GM23248 (cell line): ENCODE results near the gene C8G. TPM values are rescaled to one million over a fixed set of nuclear protein-coding genes. Genes with fewer than 3 reads are reported as not detected.

Experiments used
- DNase-seq: peaks from one replicate; pipeline ENCODE4 v3.0.0-alpha.2; 2015
- H2AFZ ChIP-seq: fragments of 200-600 bp; sonication (generic); 2 replicates; pipeline ENCODE4 v1.6.1; 2016; ENCODE audit warnings: antibody characterized with exemption
- H3F3A ChIP-seq: fragments of 200-600 bp; sonication (generic); 2 replicates; pipeline ENCODE4 v1.6.1; 2016; ENCODE audit warnings: mild to moderate bottlenecking, antibody characterized with exemption, mixed run types; ENCODE audit not compliant: insufficient read depth
- H3K27ac ChIP-seq: fragments of 200-600 bp; sonication (generic); 2 replicates; pipeline ENCODE4 v1.5.1; 2016; ENCODE audit warnings: mild to moderate bottlenecking
- H3K27me3 ChIP-seq: fragments of 200-600 bp; sonication (generic); replicated peaks from 2 replicates; pipeline ENCODE4 v1.6.1; 2016; ENCODE audit warnings: mild to moderate bottlenecking; ENCODE audit not compliant: insufficient read depth
- H3K36me3 ChIP-seq: fragments of 200-600 bp; sonication (generic); 2 replicates; pipeline ENCODE4 v1.6.1; 2016; ENCODE audit warnings: low read depth, mild to moderate bottlenecking
- H3K4me1 ChIP-seq: fragments of 200-600 bp; sonication (generic); 2 replicates; pipeline ENCODE4 v1.6.1; 2016; ENCODE audit warnings: mild to moderate bottlenecking; ENCODE audit not compliant: insufficient read depth
- H3K4me2 ChIP-seq: fragments of 200-600 bp; sonication (generic); one replicate; pipeline ENCODE4 v1.6.1; 2016; ENCODE audit warnings: mild to moderate bottlenecking; ENCODE audit not compliant: unreplicated experiment
- H3K4me3 ChIP-seq: fragments of 200-600 bp; sonication (generic); 2 replicates; pipeline ENCODE4 v1.5.1; 2016; ENCODE audit warnings: mild to moderate bottlenecking
- H3K79me2 ChIP-seq: fragments of 200-600 bp; sonication (generic); 2 replicates; pipeline ENCODE4 v1.6.1; 2016; ENCODE audit warnings: mild to moderate bottlenecking; ENCODE audit not compliant: insufficient read depth
- H3K9ac ChIP-seq: fragments of 200-600 bp; sonication (generic); 2 replicates; pipeline ENCODE4 v1.6.1; 2016; ENCODE audit warnings: mild to moderate bottlenecking
- H3K9me2 ChIP-seq: fragments of 200-600 bp; sonication (generic); 2 replicates; pipeline ENCODE4 v1.6.1; 2016; ENCODE audit warnings: mixed run types, mild to moderate bottlenecking, moderate library complexity; ENCODE audit not compliant: insufficient read depth
- H3K9me3 ChIP-seq: fragments of 200-600 bp; sonication (generic); one replicate; pipeline ENCODE4 v1.6.1; 2017; ENCODE audit warnings: low read depth
- H4K20me1 ChIP-seq: fragments of 200-600 bp; sonication (generic); 2 replicates; pipeline ENCODE4 v1.6.0; 2016; ENCODE audit not compliant: insufficient read depth
- EZH2 ChIP-seq: fragments of 200-600 bp; sonication (generic); IDR thresholded peaks from 2 replicates; pipeline ENCODE4 v1.6.1; 2018; ENCODE audit warnings: antibody characterized with exemption, mild to moderate bottlenecking; ENCODE audit not compliant: insufficient read depth, poor library complexity, severe bottlenecking
- EZH2phosphoT487 ChIP-seq: fragments of 200-600 bp; sonication (generic); IDR thresholded peaks from 2 replicates; pipeline ENCODE4 v1.6.1; 2018; ENCODE audit warnings: antibody characterized with exemption, moderate library complexity, mild to moderate bottlenecking, low read depth; ENCODE audit not compliant: insufficient read depth
- WGBS, 2 experiments: methylation state at CpG; one replicate each; pipeline ENCODE4 v1.1.6; 2015 to 2017; ENCODE audit warnings: low lambda C conversion rate in 2 of 2, low coverage in 1 of 2; ENCODE audit errors: missing lambda C conversion rate in 2 of 2; 5-methylcytosine and 5-hydroxymethylcytosine counted together
- in situ Hi-C: fragments of 300-500 bp; cut with MboI; formaldehyde crosslinking; loops from 2 replicates; pipeline ENCODE4 v1.15.0; 2020
- polyA plus RNA-seq: library from polyadenylated mRNA; unstranded; fragments of >200 nt; fragmentation: Nextera tagmentation; extraction: Ambion mirVana; gene quantifications from 2 replicates; pipeline ENCODE4 v1.2.1, GENCODE V29; 2016
- total RNA-seq: library from RNA; depleted of rRNA; stranded (reverse); fragments of >200 nt; shearing (Covaris generic); gene quantifications from 2 replicates; pipeline ENCODE4 v1.2.3, GENCODE V29; 2014

C8G gene
- total and polyA plus RNA-seq, 2 experiments from 2014 or later = 0.49 TPM; not detected in 1

- Histone ChIP-seq H3K36me3 (no peaks in the 10 kb centered on the region), H4K20me1 (no peaks in the 10 kb centered on the region), H3K9me2 (no peaks in the 10 kb centered on the region), H2AFZ (no peak overlapping the region), H3K9ac (no peak overlapping the region), H3K27me3 (no peaks in the 10 kb centered on the region), H3K4me2 (no peak overlapping the region), H3K79me2 (no peaks in the 10 kb centered on the region), H3K9me3 (no peaks in the 10 kb centered on the region), H3K4me1 (no peaks in the 10 kb centered on the region), H3K4me3 (no peak overlapping the region), H3F3A (no peaks in the 10 kb centered on the region), H3K27ac (no peak overlapping the region)
- 93 to 94% methylated on average over 11 of the region's 11 CpGs for WGBS, 2 experiments
- TF ChIP-seq EZH2 (no peak), EZH2phosphoT487 (no peak)
- no peak for DNase-seq
- in situ Hi-C loops = no loop called here
These were observed 27.1 kb upstream of the C8G start for GRCh38 chr9:136917902-136918301.

- Histone ChIP-seq H3K9ac (no peak overlapping the region), H3K27ac (no peak overlapping the region), H3K4me1 (no peaks in the 10 kb centered on the region), H2AFZ (no peak overlapping the region), H3F3A (no peaks in the 10 kb centered on the region), H3K9me2 (no peaks in the 10 kb centered on the region), H4K20me1 (no peaks in the 10 kb centered on the region), H3K4me2 (no peak overlapping the region), H3K4me3 (no peak overlapping the region), H3K79me2 (no peaks in the 10 kb centered on the region), H3K27me3 (no peaks in the 10 kb centered on the region), H3K9me3 (no peaks in the 10 kb centered on the region), H3K36me3 (no peaks in the 10 kb centered on the region)
- in situ Hi-C loops = no loop called here
- no peak for DNase-seq
- 95 to 97% methylated on average over 14 to 15 of the region's 15 CpGs for WGBS, 2 experiments
- TF ChIP-seq EZH2 (no peak), EZH2phosphoT487 (no peak)
These were observed 25.0 kb upstream of the C8G start for GRCh38 chr9:136920069-136920468.

GRCh38 chr9:136920734-136921231, 24.3 kb upstream of the C8G start:
- Histone ChIP-seq H3K4me1 (no peaks in the 10 kb centered on the region), H3K9ac (no peak overlapping the region), H2AFZ (no peak overlapping the region), H3K4me3 (no peak overlapping the region), H3K27ac (no peak overlapping the region), H3K9me2 (no peaks in the 10 kb centered on the region), H3K36me3 (no peaks in the 10 kb centered on the region), H3F3A (no peaks in the 10 kb centered on the region), H3K4me2 (no peak overlapping the region), H4K20me1 (no peaks in the 10 kb centered on the region), H3K9me3 (no peaks in the 10 kb centered on the region), H3K27me3 (no peaks in the 10 kb centered on the region), H3K79me2 (no peaks in the 10 kb centered on the region)
- 94% methylated on average over 12 to 13 of the region's 14 CpGs for WGBS, 2 experiments
- in situ Hi-C loops = no loop called here
- no peak for TF ChIP-seq EZH2
- no peak for TF ChIP-seq EZH2phosphoT487
- no peak for DNase-seq

DNA sequence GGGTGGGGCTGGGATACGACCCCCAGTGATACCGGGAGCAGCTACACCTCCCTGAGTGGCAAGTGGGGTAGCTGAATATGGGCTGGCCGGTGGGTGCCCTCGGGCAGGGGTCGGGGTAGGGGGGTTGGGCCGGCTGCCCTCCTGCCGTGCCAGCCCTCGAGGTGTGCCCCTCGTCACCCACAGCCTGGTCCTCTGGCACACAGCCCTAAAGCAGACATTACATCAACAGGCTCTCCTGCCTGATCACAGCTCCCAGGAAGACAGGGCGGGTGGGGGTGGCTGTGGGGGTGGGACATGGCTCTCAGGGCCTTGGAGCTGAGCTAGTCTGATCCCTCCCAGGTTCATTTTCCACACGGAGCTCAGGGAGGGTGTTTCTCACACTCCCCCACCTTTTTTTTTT, 23.7 kb upstream of the C8G start:
- WGBS, 2 experiments = 94 to 95% methylated on average over 5 to 10 of the region's 11 CpGs
- in situ Hi-C loops = no loop called here
- H3K9me3 ChIP-seq = no peaks in the 10 kb centered on the region
- no peaks in the 10 kb centered on the region for H3K79me2 ChIP-seq
- H3K27ac ChIP-seq = no peak overlapping the region
- H3K4me1 ChIP-seq = no peaks in the 10 kb centered on the region
- no peak overlapping the region for H3K9ac ChIP-seq
- no peaks in the 10 kb centered on the region for H3F3A ChIP-seq
- no peaks in the 10 kb centered on the region for H4K20me1 ChIP-seq
- DNase-seq = no peak
- no peak overlapping the region for H3K4me3 ChIP-seq
- H3K36me3 ChIP-seq = no peaks in the 10 kb centered on the region
- no peaks in the 10 kb centered on the region for H3K9me2 ChIP-seq
- H3K27me3 ChIP-seq = no peaks in the 10 kb centered on the region
- H3K4me2 ChIP-seq = no peak overlapping the region
- no peak overlapping the region for H2AFZ ChIP-seq
- TF ChIP-seq EZH2 = no peak
- no peak for TF ChIP-seq EZH2phosphoT487

- DNase-seq = no peak
- no peaks in the 10 kb centered on the region for H4K20me1 ChIP-seq
- no peak overlapping the region for H3K4me3 ChIP-seq
- no peak overlapping the region for H3K9ac ChIP-seq
- H3F3A ChIP-seq = no peaks in the 10 kb centered on the region
- no peaks in the 10 kb centered on the region for H3K36me3 ChIP-seq
- H3K4me1 ChIP-seq = no peaks in the 10 kb centered on the region
- no peak overlapping the region for H3K27ac ChIP-seq
- in situ Hi-C loops = no loop called here
- H3K4me2 ChIP-seq = no peak overlapping the region
- 91 to 94% methylated on average over 9 to 10 of the region's 10 CpGs for WGBS, 2 experiments
- H2AFZ ChIP-seq = no peak overlapping the region
- no peak for TF ChIP-seq EZH2
- TF ChIP-seq EZH2phosphoT487 = no peak
- no peaks in the 10 kb centered on the region for H3K27me3 ChIP-seq
- no peaks in the 10 kb centered on the region for H3K9me3 ChIP-seq
- no peaks in the 10 kb centered on the region for H3K79me2 ChIP-seq
- no peaks in the 10 kb centered on the region for H3K9me2 ChIP-seq
These were observed 23.3 kb upstream of the C8G start for GRCh38 chr9:136921718-136922117.
